PFSK-1 (cell line): Measurements from ENCODE around the gene SIL1.

Experiments used
- POLR2AphosphoS5 ChIP-seq: IDR thresholded peaks from 2 replicates; pipeline ENCODE4 v1.6.1; 2012; ENCODE audit warnings: low read depth, mild to moderate bottlenecking, control low read depth, low read length, moderate library complexity
- REST ChIP-seq, 2 experiments: IDR thresholded peaks; 2 replicates each; pipeline versions ENCODE4 v1.6.1 to v1.8.0; 2011 to 2012; ENCODE audit warnings: low read depth in 2 of 2, low read length in 2 of 2, control low read depth in 1 of 2, inconsistent platforms in 1 of 2, mild to moderate bottlenecking in 1 of 2, moderate library complexity in 1 of 2; ENCODE audit not compliant: insufficient read depth in 1 of 2
- SIN3A ChIP-seq: IDR thresholded peaks from 2 replicates; pipeline ENCODE4 v1.6.1; 2012; ENCODE audit warnings: mild to moderate bottlenecking, low read length, moderate library complexity, borderline replicate concordance; ENCODE audit not compliant: insufficient read depth
- TAF1 ChIP-seq: IDR thresholded peaks from 2 replicates; pipeline ENCODE4 v1.6.1; 2012; ENCODE audit warnings: low read length, control low read depth, borderline replicate concordance; ENCODE audit not compliant: insufficient read depth

- no peak for TF ChIP-seq TAF1
- TF ChIP-seq POLR2AphosphoS5: no peak
- no peak for TF ChIP-seq REST (IDR thresholded peaks at IDR 0.05; ENCODE audit: insufficient read depth in 1 of 2, low read depth in 2 of 2, low read length in 2 of 2)
- no peak for TF ChIP-seq SIN3A
Measured at GRCh38 chr5:138910546-138911185, 287.5 kb downstream of the SIL1 start.
